Cardiac fibroblast (primary cell): ENCODE results near the gene PPP1R27.

Experiments
- DNase-seq, 2 donors: peaks; one replicate each; pipeline versions ENCODE4 v3.0.0 to v3.0.0-alpha.2; 2010; ENCODE audit warnings: low read depth in 2 of 2
- H3K4me3 ChIP-seq, 2 donors: replicated peaks in 1 of 2; 1 replicate in 1 of 2; 2 replicates in 1 of 2; pipeline ENCODE4 v1.5.1; 2011; ENCODE audit warnings: low read depth in 2 of 2, low read length in 2 of 2, mild to moderate bottlenecking in 2 of 2, moderate library complexity in 1 of 2
- TF ChIP-seq, protein P1 (sequence below): IDR thresholded peaks from one replicate; pipeline ENCODE4 v1.5.1; 2011; ENCODE audit warnings: low read depth, mild to moderate bottlenecking, low read length, inconsistent platforms

Gene PPP1R27

DNA sequence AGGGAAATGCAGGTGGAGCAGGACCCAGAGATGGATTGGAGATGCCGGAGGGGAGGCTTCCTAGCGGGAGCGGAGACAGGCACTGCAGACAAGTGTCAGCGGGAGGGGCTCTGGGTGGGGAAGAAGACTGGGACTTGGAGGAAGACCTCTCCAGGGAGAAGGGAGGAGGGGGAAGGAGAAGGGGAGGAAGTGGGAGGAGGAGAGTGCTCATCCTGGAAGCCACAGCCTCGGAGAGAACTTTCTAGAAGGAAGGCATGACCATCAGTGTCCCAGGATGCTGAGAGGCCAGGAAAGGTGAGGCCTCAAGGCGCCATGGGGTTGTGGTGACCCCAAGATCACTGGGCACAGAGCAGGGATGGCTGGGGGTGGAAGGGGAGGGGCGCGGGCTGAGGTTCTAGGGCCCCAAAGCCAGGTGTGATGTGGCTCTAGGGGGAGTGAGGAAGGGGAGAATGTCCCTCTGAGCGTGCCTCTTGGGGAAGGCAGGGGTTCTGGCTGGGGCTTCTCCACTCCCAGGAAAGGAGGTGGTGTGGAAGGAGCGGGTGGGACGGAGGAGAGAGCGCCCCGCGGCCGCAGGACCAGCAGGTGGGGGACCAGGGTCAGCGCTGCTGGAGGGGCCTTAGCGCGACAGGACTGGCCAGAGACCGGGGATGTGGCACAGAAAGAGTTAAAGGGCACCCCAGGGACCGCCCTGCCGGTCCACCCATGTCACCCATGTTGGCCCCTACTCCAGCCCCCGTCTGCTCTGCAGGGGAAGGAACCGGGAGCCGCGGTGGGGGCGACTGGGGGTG lies 31.8 kb downstream of the PPP1R27 start:
- TF ChIP-seq, protein P1, sequence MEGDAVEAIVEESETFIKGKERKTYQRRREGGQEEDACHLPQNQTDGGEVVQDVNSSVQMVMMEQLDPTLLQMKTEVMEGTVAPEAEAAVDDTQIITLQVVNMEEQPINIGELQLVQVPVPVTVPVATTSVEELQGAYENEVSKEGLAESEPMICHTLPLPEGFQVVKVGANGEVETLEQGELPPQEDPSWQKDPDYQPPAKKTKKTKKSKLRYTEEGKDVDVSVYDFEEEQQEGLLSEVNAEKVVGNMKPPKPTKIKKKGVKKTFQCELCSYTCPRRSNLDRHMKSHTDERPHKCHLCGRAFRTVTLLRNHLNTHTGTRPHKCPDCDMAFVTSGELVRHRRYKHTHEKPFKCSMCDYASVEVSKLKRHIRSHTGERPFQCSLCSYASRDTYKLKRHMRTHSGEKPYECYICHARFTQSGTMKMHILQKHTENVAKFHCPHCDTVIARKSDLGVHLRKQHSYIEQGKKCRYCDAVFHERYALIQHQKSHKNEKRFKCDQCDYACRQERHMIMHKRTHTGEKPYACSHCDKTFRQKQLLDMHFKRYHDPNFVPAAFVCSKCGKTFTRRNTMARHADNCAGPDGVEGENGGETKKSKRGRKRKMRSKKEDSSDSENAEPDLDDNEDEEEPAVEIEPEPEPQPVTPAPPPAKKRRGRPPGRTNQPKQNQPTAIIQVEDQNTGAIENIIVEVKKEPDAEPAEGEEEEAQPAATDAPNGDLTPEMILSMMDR = no peak
- H3K4me3 ChIP-seq = no peak overlapping the region
- no peak for DNase-seq

DNA sequence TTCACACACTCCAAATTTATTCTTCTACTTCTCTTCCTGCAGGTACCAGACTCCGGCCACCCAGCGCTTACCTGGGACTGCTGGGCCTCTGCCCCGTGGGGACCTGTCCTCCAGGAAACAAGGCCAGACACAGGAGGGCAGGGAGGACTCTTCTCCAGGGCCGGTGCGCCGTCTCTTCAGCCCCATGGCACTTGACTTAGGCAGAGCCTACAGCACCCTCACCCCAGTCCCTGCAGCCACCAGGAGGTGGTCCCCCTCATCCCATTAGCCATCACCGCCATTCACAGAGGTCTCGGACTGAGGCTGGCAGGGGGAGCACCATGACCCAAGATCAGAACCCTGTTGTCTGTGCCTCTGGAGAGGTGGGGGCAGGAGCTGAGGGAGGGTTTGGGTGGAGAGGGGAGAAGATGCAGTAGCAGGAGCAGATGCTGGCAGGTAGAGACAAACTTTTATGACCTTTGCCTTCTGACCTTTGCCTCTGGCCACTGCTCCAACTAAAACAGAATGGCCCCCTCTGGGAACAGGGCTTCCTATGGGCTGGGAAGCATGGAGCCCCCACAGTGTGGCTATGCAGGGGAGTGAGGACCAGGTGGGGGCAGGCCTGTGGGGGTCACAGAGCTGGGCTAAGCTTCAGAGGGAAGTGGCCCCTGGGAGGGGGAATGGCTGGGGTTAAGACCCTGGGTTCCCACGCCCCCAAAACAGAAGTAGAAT lies 32.6 kb downstream of the PPP1R27 start:
- DNase-seq = no peak
- H3K4me3 ChIP-seq = no peak overlapping the region
- TF ChIP-seq, protein P1 = no peak

DNA sequence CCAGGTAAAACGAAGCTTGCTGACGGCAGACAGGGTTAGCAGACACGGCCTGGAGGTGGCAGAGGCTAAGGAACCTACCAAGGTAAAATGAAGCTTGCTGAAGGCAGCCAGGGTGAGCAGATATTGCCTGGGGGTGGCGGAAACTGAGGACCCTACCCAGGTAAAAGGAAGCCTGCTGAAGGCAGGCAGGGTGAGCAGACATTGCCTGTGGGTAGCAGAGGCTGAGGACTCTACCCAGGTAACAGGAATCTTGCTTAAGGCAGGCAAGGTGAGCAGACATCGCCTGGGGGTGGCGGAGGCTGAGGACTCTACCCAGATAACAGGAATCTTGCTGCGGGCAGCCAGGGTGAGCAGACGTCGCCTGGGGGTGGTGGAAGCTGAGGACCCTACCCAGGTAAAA lies 33.5 kb downstream of the PPP1R27 start:
- H3K4me3 ChIP-seq = no peak overlapping the region
- DNase-seq = no peak
- TF ChIP-seq, protein P1 = no peak

DNA sequence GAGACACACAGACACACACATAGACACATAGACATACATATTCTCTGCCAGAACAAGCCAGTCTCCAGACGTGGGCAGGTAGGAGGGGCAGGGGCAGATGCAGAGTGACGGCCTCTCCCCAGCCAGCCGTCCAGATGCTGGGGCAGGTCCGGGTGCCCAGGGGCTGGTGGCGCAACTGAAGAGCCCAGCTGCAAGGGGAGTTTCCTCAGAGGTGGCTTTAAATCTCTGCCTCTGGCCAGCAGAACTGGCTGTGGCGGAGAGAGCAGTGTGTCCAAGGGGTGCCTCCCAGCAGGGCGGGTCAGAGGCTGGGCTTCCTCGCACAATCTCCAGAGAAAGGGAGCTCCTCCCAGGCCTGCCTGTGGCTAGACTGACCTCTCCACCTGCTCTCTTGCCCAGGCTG lies 40.3 kb downstream of the PPP1R27 start:
- peak in 1 of 2 donors; percentile 28 for DNase-seq
- TF ChIP-seq, protein P1 = no peak

DNA sequence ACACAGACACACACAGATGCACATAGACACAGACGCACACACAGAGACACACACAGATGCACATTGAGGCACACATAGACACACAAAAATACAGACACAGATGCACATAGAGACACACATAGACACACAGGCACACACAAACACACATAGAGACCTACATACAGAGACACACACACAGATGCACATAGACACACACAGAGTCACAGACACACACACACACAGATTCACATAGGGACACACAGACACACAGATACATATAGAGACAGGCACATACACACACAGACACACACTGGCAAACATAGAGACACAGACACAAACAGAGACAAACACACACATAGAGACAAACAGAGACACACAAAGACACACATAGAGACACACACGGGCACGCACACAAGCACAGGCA lies 40.8 kb downstream of the PPP1R27 start:
- TF ChIP-seq, protein P1 = no peak
- no peak for DNase-seq
- no peak overlapping the region for H3K4me3 ChIP-seq

More for the DNA sequence above, 40.3 kb downstream of the PPP1R27 start:
- H3K4me3 ChIP-seq = no peak overlapping the region

DNA sequence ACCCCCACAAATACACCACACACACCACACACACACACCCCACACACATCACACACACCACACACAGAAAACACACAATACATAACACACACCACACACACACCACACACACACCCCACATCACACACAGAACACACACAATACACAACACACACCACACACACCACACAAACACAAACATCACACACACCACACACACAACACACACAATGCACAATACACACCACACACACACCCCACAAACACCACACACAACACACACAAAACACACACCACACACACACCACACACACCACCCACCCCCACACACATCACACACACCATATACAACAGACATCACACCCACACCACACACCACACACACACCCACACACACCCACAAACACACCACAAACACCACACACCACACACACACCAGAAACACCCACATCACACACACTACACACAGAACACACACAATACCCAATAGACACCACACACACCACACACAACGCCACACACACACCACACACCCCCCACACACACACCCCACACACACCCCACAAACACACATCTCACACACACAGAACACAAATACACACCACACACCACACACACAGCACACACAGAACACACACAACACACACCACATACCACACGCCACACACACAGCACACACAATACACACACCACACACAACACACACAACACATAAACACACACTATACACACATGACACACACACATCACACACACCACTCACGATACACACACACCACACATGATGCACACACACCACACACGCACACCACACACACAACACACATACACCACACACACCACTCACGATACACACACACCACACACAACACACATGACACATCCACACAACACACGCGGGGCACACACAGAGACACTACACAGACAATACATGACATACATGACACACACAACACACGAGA lies 41.9 kb downstream of the PPP1R27 start:
- TF ChIP-seq, protein P1 = no peak
- no peak for DNase-seq
- no peak overlapping the region for H3K4me3 ChIP-seq
